ENCODE measurements around the gene GYPB. TPM values are rescaled to one million over a fixed set of nuclear protein-coding genes. Genes with fewer than 3 reads are reported as not detected.
"Not testable (repeated sequence)": the region's sequence is repeated elsewhere in the genome, so short reads cannot be mapped to it uniquely, and the experiment has no call there.

GYPB gene
- total and polyA plus RNA-seq, 2 donors (not counting 3 experiments of a cell fraction or from before 2014, with no cell fraction given) = not detected

- H3K4me3 ChIP-seq (replicated peaks in 1 of 3; ENCODE audit: insufficient read depth in 1 of 3, low read depth in 1 of 3, low read length in 3 of 3); H3K9ac ChIP-seq (replicated peaks; ENCODE audit: extremely low read depth, insufficient read depth, low read length); CTCF ChIA-PET; H3K9me3 ChIP-seq (replicated peaks; ENCODE audit: control insufficient read depth, insufficient read depth, low read length); H3K27me3 ChIP-seq (ENCODE audit: control insufficient read depth in 2 of 2, insufficient read depth in 2 of 2, low read length in 2 of 2); BruUV-seq (replicated peaks); H3K79me2 ChIP-seq (ENCODE audit: control insufficient read depth, insufficient read depth, low read length); H3K27ac ChIP-seq (ENCODE audit: insufficient read depth, low read depth, low read length); H2AFZ ChIP-seq (ENCODE audit: low read depth, low read length); FAIRE-seq; H3K36me3 ChIP-seq (ENCODE audit: control insufficient read depth in 2 of 2, extremely low read depth in 1 of 2, insufficient read depth in 2 of 2, low read length in 2 of 2); intact Hi-C loops (cut with micrococcal nuclease); H3K9me1 ChIP-seq (replicated peaks; ENCODE audit: control insufficient read depth, extremely low read depth, insufficient read depth, low read length); H3K4me1 ChIP-seq (ENCODE audit: control insufficient read depth, extremely low read depth, insufficient read depth, low read length); DNase-seq (ENCODE audit: low read depth, low spot score); POLR2A ChIA-PET; H4K20me1 ChIP-seq (replicated peaks; ENCODE audit: control insufficient read depth, extremely low read depth, insufficient read depth, low read length); H3K4me2 ChIP-seq (ENCODE audit: insufficient read depth, low read length); dilution Hi-C loops (cut with MboI; ENCODE audit: extremely low pct_ligation_motif_present, low sequenced_read_pairs): not testable (repeated sequence)
Observed at GRCh38 chr4:144016057-144016605, 3.0 kb downstream of the GYPB start.

DNA sequence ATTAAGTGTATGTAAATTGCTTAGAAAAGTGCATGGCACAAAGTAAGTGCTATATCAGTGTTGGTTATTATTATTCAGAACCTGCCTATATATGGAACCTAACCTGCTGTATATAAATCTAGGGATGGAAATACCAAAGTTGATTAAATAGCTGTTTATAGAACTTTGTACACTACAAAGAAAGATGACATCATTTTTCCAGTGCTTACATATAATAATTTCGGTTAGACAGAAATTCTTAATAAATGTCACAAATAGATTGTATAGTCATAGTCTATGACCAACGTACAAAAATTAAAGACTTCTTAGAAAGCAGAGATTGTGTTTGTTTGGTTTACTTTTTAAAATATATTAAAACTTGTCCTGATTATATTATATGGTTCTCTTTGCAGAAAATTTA is 4.4 kb downstream of the GYPB start:
- H3K9me3 ChIP-seq (replicated peaks; ENCODE audit: control insufficient read depth, insufficient read depth, low read length) = no peaks in the 10 kb centered on the region
- H3K4me2 ChIP-seq (ENCODE audit: insufficient read depth, low read length) = no peak overlapping the region
- DNase-seq (ENCODE audit: low read depth, low spot score) = no peak
- no TSS peak for BruUV-seq (replicated peaks)
- FAIRE-seq = no peak
- no peaks in the 10 kb centered on the region for H3K36me3 ChIP-seq (ENCODE audit: control insufficient read depth in 2 of 2, extremely low read depth in 1 of 2, insufficient read depth in 2 of 2, low read length in 2 of 2)
- no peak overlapping the region for H3K9ac ChIP-seq (replicated peaks; ENCODE audit: extremely low read depth, insufficient read depth, low read length)
- H3K4me1 ChIP-seq (ENCODE audit: control insufficient read depth, extremely low read depth, insufficient read depth, low read length) = no peaks in the 10 kb centered on the region
- H4K20me1 ChIP-seq (replicated peaks; ENCODE audit: control insufficient read depth, extremely low read depth, insufficient read depth, low read length) = no peaks in the 10 kb centered on the region
- intact Hi-C loops (cut with micrococcal nuclease) = no loop called here
- H3K9me1 ChIP-seq (replicated peaks; ENCODE audit: control insufficient read depth, extremely low read depth, insufficient read depth, low read length) = no peaks in the 10 kb centered on the region
- CTCF ChIA-PET = no interaction called here
- no peak for TF ChIP-seq GATA2 (IDR thresholded peaks at IDR 0.05; ENCODE audit: insufficient read depth, insufficient read length, low read depth, low read length)
- TF ChIP-seq FOS (IDR thresholded peaks at IDR 0.05; ENCODE audit: borderline replicate concordance, insufficient read depth, low read length) = no peak
- TF ChIP-seq POLR2A (IDR thresholded peaks at IDR 0.05; ENCODE audit: low read depth, low read length) = no peak
- no peak for TF ChIP-seq POLR2AphosphoS5 (IDR thresholded peaks at IDR 0.05; ENCODE audit: insufficient read depth, low read depth, low read length)
- no peak overlapping the region for H3K27ac ChIP-seq (ENCODE audit: insufficient read depth, low read depth, low read length)
- no peak overlapping the region for H2AFZ ChIP-seq (ENCODE audit: low read depth, low read length)
- dilution Hi-C loops (cut with MboI; ENCODE audit: extremely low pct_ligation_motif_present, low sequenced_read_pairs) = no loop called here
- POLR2A ChIA-PET = no interaction called here
- no peak overlapping the region for H3K4me3 ChIP-seq (replicated peaks in 1 of 3; ENCODE audit: insufficient read depth in 1 of 3, low read depth in 1 of 3, low read length in 3 of 3)
- H3K79me2 ChIP-seq (ENCODE audit: control insufficient read depth, insufficient read depth, low read length) = no peaks in the 10 kb centered on the region
- H3K27me3 ChIP-seq (ENCODE audit: control insufficient read depth in 2 of 2, insufficient read depth in 2 of 2, low read length in 2 of 2) = no peaks in the 10 kb centered on the region

DNA sequence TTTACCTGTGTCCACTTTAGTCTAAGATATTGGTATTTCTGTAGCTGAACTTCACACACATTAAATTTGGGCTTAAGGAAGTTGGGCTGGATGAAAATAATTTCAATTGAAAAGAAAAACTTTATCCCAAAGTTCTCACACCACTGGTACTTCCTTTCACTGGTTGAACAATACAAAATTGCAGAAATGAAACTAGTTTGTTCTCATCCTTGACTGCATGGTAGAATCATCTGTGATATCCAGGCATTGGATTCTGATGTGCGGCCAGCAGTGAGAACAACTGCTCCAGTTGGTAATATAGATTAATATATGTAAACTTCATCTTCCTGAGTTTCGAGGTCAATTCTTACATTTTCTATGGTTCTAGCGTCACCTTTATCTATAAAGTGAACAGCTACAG is 10.6 kb downstream of the GYPB start:
- DNase-seq (ENCODE audit: low read depth, low spot score); H3K9me1 ChIP-seq (replicated peaks; ENCODE audit: control insufficient read depth, extremely low read depth, insufficient read depth, low read length); H3K9ac ChIP-seq (replicated peaks; ENCODE audit: extremely low read depth, insufficient read depth, low read length); FAIRE-seq; dilution Hi-C loops (cut with MboI; ENCODE audit: extremely low pct_ligation_motif_present, low sequenced_read_pairs); H4K20me1 ChIP-seq (replicated peaks; ENCODE audit: control insufficient read depth, extremely low read depth, insufficient read depth, low read length); H3K4me2 ChIP-seq (ENCODE audit: insufficient read depth, low read length); H3K27me3 ChIP-seq (ENCODE audit: control insufficient read depth in 2 of 2, insufficient read depth in 2 of 2, low read length in 2 of 2); H3K79me2 ChIP-seq (ENCODE audit: control insufficient read depth, insufficient read depth, low read length); CTCF ChIA-PET; H3K36me3 ChIP-seq (ENCODE audit: control insufficient read depth in 2 of 2, extremely low read depth in 1 of 2, insufficient read depth in 2 of 2, low read length in 2 of 2); H3K9me3 ChIP-seq (replicated peaks; ENCODE audit: control insufficient read depth, insufficient read depth, low read length); H2AFZ ChIP-seq (ENCODE audit: low read depth, low read length); H3K27ac ChIP-seq (ENCODE audit: insufficient read depth, low read depth, low read length); POLR2A ChIA-PET; BruUV-seq (replicated peaks); H3K4me3 ChIP-seq (replicated peaks in 1 of 3; ENCODE audit: insufficient read depth in 1 of 3, low read depth in 1 of 3, low read length in 3 of 3); H3K4me1 ChIP-seq (ENCODE audit: control insufficient read depth, extremely low read depth, insufficient read depth, low read length): not testable (repeated sequence)
- intact Hi-C loops (cut with micrococcal nuclease) = loop anchor here (5.0 kb wide), 1 partner anchor 121 kb away; no protein-coding TSS in a partner anchor

DNA sequence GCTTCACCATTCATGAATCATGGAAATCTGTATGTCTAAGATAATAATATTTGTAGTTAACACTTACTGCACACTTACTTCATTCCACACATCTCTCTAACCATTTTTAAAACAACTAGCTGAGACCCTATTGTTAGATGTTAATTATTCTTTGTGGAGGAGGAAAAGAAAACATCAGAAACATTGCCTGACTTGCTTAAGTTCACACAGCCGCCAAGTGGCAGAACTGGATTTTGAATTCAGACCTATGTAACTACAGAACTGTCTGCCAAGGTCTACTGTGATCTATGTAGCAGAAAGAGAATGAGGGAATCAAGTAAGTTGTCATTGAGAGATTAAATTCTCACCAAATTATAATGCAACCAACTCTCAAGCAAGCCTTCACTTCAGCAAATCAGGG is 11.2 kb downstream of the GYPB start:
- H3K27ac ChIP-seq (ENCODE audit: insufficient read depth, low read depth, low read length); H3K27me3 ChIP-seq (ENCODE audit: control insufficient read depth in 2 of 2, insufficient read depth in 2 of 2, low read length in 2 of 2); dilution Hi-C loops (cut with MboI; ENCODE audit: extremely low pct_ligation_motif_present, low sequenced_read_pairs); H3K79me2 ChIP-seq (ENCODE audit: control insufficient read depth, insufficient read depth, low read length); H3K4me1 ChIP-seq (ENCODE audit: control insufficient read depth, extremely low read depth, insufficient read depth, low read length); H3K9me1 ChIP-seq (replicated peaks; ENCODE audit: control insufficient read depth, extremely low read depth, insufficient read depth, low read length); H3K36me3 ChIP-seq (ENCODE audit: control insufficient read depth in 2 of 2, extremely low read depth in 1 of 2, insufficient read depth in 2 of 2, low read length in 2 of 2); H3K4me2 ChIP-seq (ENCODE audit: insufficient read depth, low read length); H3K4me3 ChIP-seq (replicated peaks in 1 of 3; ENCODE audit: insufficient read depth in 1 of 3, low read depth in 1 of 3, low read length in 3 of 3); BruUV-seq (replicated peaks); POLR2A ChIA-PET; H3K9me3 ChIP-seq (replicated peaks; ENCODE audit: control insufficient read depth, insufficient read depth, low read length); CTCF ChIA-PET; FAIRE-seq; H4K20me1 ChIP-seq (replicated peaks; ENCODE audit: control insufficient read depth, extremely low read depth, insufficient read depth, low read length); H3K9ac ChIP-seq (replicated peaks; ENCODE audit: extremely low read depth, insufficient read depth, low read length); H2AFZ ChIP-seq (ENCODE audit: low read depth, low read length); DNase-seq (ENCODE audit: low read depth, low spot score): not testable (repeated sequence)
- intact Hi-C loops (cut with micrococcal nuclease) = loop anchor here (5.0 kb wide), 1 partner anchor 121 kb away; no protein-coding TSS in a partner anchor
